ENCODE results near the gene TP53INP2. TPM values are rescaled to one million over a fixed set of nuclear protein-coding genes. Genes with fewer than 3 reads are reported as not detected.
A peak's percentile ranks its signal among the peaks of the same experiment; 100 is the strongest.

The TP53INP2 gene
- total and polyA plus RNA-seq, 2 of the 13 experiments (the other 11 are each of a cell fraction or from before 2014, with no cell fraction given) = 5.2 to 18.8 TPM

DNA sequence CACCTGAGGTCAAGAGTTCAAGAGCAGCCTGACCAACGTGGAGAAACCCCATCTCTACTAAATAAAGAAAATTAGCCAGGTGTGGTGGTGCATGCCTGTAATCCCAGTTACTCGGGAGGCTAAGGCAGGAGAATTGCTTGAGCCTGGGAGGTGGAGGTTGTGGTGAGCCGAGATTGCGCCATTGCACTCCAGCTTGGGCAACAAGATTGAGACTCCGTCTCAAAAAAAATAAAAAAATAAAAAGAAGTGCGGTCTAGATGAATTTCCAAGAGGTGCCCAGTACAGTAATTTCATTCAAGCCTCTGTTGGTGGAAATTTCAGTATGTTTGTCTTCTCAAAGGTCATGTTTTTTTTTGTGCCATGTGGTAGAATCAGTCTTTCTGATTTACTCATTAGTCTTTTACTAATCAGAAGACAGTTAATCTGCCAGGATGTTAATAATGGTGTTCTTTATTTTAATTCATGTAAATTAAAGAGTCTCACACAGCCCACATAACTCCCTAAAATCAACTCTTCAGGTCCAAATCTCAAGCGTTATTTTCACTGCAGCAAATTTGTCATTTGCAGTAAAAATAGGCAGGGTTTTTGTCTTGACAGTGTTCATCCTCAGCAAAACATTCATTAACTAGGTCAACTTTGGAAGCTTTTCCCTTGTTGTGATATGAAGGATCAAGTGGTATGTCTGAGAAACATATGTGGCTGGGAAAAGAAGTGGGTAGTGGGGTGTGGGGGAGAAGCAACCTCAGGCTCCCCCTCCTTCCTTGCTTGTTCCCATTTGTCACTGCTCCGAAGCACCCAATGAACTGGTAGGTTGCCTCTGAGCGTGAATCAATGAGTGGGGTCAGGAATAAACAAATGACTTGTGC, 13.3 kb downstream of the TP53INP2 start (continued):
- peak; percentile 62; the same call in 1 of the 2 replicates for TF ChIP-seq MAF1 (CRISPR knock-in tag; IDR thresholded peaks at IDR 0.05; ENCODE audit: borderline replicate concordance)
- no peak for TF ChIP-seq ZFYVE20 (CRISPR knock-in tag; IDR thresholded peaks at IDR 0.05; ENCODE audit: borderline replicate concordance, low read depth)
- 0 out of 2 replicates have a peak, but pooled peaks have one; percentile 75 for TF ChIP-seq ZNF230 (CRISPR knock-in tag; IDR thresholded peaks at IDR 0.05)
- TF ChIP-seq FOXC1 (CRISPR knock-in tag; IDR thresholded peaks at IDR 0.05; ENCODE audit: borderline replicate concordance) = no peak
- TF ChIP-seq ZNF260 (CRISPR knock-in tag; IDR thresholded peaks at IDR 0.05; ENCODE audit: borderline replicate concordance, low read depth) = no peak
- TF ChIP-seq ADNP (CRISPR knock-in tag; IDR thresholded peaks at IDR 0.05) = 0 out of 2 replicates have a peak, but pooled peaks have one; percentile 29
- no peak for TF ChIP-seq ZNF44 (CRISPR knock-in tag; IDR thresholded peaks at IDR 0.05)
- TF ChIP-seq ZNF280D (CRISPR knock-in tag; IDR thresholded peaks at IDR 0.05) = peak; percentile 98
- TF ChIP-seq FOXO1 (CRISPR knock-in tag; IDR thresholded peaks at IDR 0.05) = peak; percentile 65; the same call in 1 of the 2 replicates
- TF ChIP-seq ZNF792 (CRISPR knock-in tag; IDR thresholded peaks at IDR 0.05) = 0 out of 2 replicates have a peak, but pooled peaks have one; percentile 24
- no peak for TF ChIP-seq ZFP41 (CRISPR knock-in tag; IDR thresholded peaks at IDR 0.05; ENCODE audit: borderline replicate concordance)
- TF ChIP-seq HOXA3 (CRISPR knock-in tag; IDR thresholded peaks at IDR 0.05) = peak; percentile 60; the same call in 1 of the 2 replicates
- TF ChIP-seq CREM (IDR thresholded peaks at IDR 0.05) = peak; percentile 60
- no peak for TF ChIP-seq CREM (CRISPR knock-in tag; IDR thresholded peaks at IDR 0.05)
- TF ChIP-seq, protein P1, sequence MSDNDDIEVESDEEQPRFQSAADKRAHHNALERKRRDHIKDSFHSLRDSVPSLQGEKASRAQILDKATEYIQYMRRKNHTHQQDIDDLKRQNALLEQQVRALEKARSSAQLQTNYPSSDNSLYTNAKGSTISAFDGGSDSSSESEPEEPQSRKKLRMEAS (IDR thresholded peaks at IDR 0.05) = peak; percentile 55; the same call in 1 of the 2 replicates
- no peak for TF ChIP-seq SNAI1 (CRISPR knock-in tag; IDR thresholded peaks at IDR 0.05; ENCODE audit: borderline replicate concordance)
- TF ChIP-seq SALL2 (CRISPR knock-in tag; IDR thresholded peaks at IDR 0.05) = no peak
- no peak for TF ChIP-seq NFE2L2 (IDR thresholded peaks at IDR 0.05; ENCODE audit: low read length)
- TF ChIP-seq ATF1 (CRISPR knock-in tag; IDR thresholded peaks at IDR 0.05) = no peak; the same call in none of the 2 replicates
- TF ChIP-seq ZNF367 (CRISPR knock-in tag; IDR thresholded peaks at IDR 0.05; ENCODE audit: borderline replicate concordance) = no peak
- TF ChIP-seq CBX1 (IDR thresholded peaks at IDR 0.05; ENCODE audit: low read depth) = peak; percentile 47
- TF ChIP-seq RXRB (CRISPR knock-in tag; IDR thresholded peaks at IDR 0.05; ENCODE audit: borderline replicate concordance) = peak; percentile 56; the same call in 1 of the 2 replicates
- peak; percentile 68 for TF ChIP-seq CEBPB (IDR thresholded peaks at IDR 0.05; ENCODE audit: borderline replicate concordance, low read depth, low read length)
- TF ChIP-seq HHEX (CRISPR knock-in tag; IDR thresholded peaks at IDR 0.05) = no peak
- no peak for TF ChIP-seq GATA4 (IDR thresholded peaks at IDR 0.05; ENCODE audit: borderline replicate concordance, low read depth)
- peak; percentile 76; the same call in 1 of the 2 replicates for TF ChIP-seq FOXJ3 (CRISPR knock-in tag; IDR thresholded peaks at IDR 0.05; ENCODE audit: borderline replicate concordance)
- TF ChIP-seq HNF4G (IDR thresholded peaks at IDR 0.05; ENCODE audit: borderline replicate concordance, low read depth, low read length) = peak; percentile 83; the same call in 1 of the 2 replicates
- no peak for TF ChIP-seq HNF4G (CRISPR knock-in tag; IDR thresholded peaks at IDR 0.05; ENCODE audit: borderline replicate concordance, low read depth)
- 0 out of 2 replicates have a peak, but pooled peaks have one; percentile 44 for TF ChIP-seq ZNF761 (CRISPR knock-in tag; conservative IDR thresholded peaks at IDR 0.05)
